HepG2 (cell line): ENCODE measurements around the gene SHISA5. TPM values are rescaled to one million over a fixed set of nuclear protein-coding genes. Genes with fewer than 3 reads are reported as not detected.

Source experiments
- AGO2 ChIP-seq: fragments of 200-400 bp; formaldehyde crosslinking; optimal IDR thresholded peaks from 2 replicates; pipeline ENCODE3; 2017; ENCODE audit warnings: mild to moderate bottlenecking, low read depth, low read length, moderate library complexity
- CHD2 ChIP-seq: IDR thresholded peaks from 2 replicates; pipeline ENCODE4 v1.6.1; 2011; ENCODE audit warnings: low read depth, low read length, improper control_type of control experiment
- DMAP1 ChIP-seq: IDR thresholded peaks from 2 replicates; pipeline ENCODE4 v1.6.1; 2016
- PLRG1 ChIP-seq: fragments of 450-650 bp; conservative IDR thresholded peaks from 2 replicates; pipeline ENCODE4 v1.6.1; 2016
- SNRNP70 ChIP-seq: fragments of 200-400 bp; formaldehyde crosslinking; IDR thresholded peaks from 2 replicates; pipeline ENCODE4 v1.6.1; 2017; ENCODE audit warnings: mild to moderate bottlenecking, low read depth, low read length, moderate library complexity
- ZNF232 ChIP-seq: sonication (generic); formaldehyde crosslinking; IDR thresholded peaks from 2 replicates; pipeline ENCODE4 v1.4.0; 2020; ENCODE audit warnings: missing genetic modification reagents, borderline replicate concordance
- ZNF547 ChIP-seq: sonication (generic); formaldehyde crosslinking; IDR thresholded peaks from 2 replicates; pipeline ENCODE4 v1.5.1; 2020; ENCODE audit warnings: mild to moderate bottlenecking, missing genetic modification reagents
- ZNF678 ChIP-seq: sonication (generic); formaldehyde crosslinking; IDR thresholded peaks from 2 replicates; pipeline ENCODE4 v1.4.0; 2020; ENCODE audit warnings: mild to moderate bottlenecking, missing genetic modification reagents
- polyA plus RNA-seq, 8 experiments: library from polyadenylated mRNA; depleted of rRNA in 3 of 8; stranded (reverse) in 7 of 8; unstranded in 1 of 8; fragments of >200 nt; fragmentation: Illumina TruSeq in 4 of 8; extraction: Trizol in 4 of 8; gene quantifications; 2 replicates each; pipeline versions ENCODE4 v1.2.1 to v1.2.3, GENCODE V29; 2011 to 2016; ENCODE audit warnings: low read depth in 4 of 8, missing spikeins in 1 of 8, mixed read lengths in 1 of 8; ENCODE audit not compliant: insufficient read depth in 1 of 8
- total RNA-seq, 5 experiments: library from RNA; depleted of rRNA; stranded (reverse); fragments of >200 nt; fragmentation: Illumina TruSeq; extraction: Trizol; gene quantifications; 2 replicates each; pipeline ENCODE4 v1.2.3, GENCODE V29; 2016; ENCODE audit warnings: low read depth in 1 of 5
- TF ChIP-seq, protein P1 (sequence below): sonication (generic); formaldehyde crosslinking; IDR thresholded peaks from 2 replicates; pipeline ENCODE4 v1.5.0; 2020; ENCODE audit warnings: missing genetic modification reagents
- TF ChIP-seq, protein P2 (sequence below): sonication (generic); formaldehyde crosslinking; IDR thresholded peaks from 2 replicates; pipeline ENCODE4 v1.5.1; 2020; ENCODE audit warnings: mild to moderate bottlenecking, missing genetic modification reagents, moderate library complexity
- TF ChIP-seq, protein P3 (sequence below): sonication (generic); formaldehyde crosslinking; IDR thresholded peaks from 2 replicates; pipeline ENCODE4 v1.4.0; 2020; ENCODE audit warnings: missing genetic modification reagents, borderline replicate concordance
- TF ChIP-seq, protein P4 (sequence below): sonication (generic); formaldehyde crosslinking; IDR thresholded peaks from 2 replicates; pipeline ENCODE4 v1.5.0; 2020; ENCODE audit warnings: mild to moderate bottlenecking, missing genetic modification reagents
- TF ChIP-seq, protein P5 (sequence below): sonication (generic); formaldehyde crosslinking; IDR thresholded peaks from 2 replicates; pipeline ENCODE4 v1.5.0; 2020; ENCODE audit warnings: missing genetic modification reagents, mild to moderate bottlenecking, borderline replicate concordance
- TF ChIP-seq, protein P6 (sequence below): sonication (generic); formaldehyde crosslinking; IDR thresholded peaks from 2 replicates; pipeline ENCODE4 v1.4.0; 2020; ENCODE audit warnings: missing genetic modification reagents

The SHISA5 gene
- total and polyA plus RNA-seq, 2 of the 13 experiments (the other 11 are each of a cell fraction or from before 2014, with no cell fraction given) = 75.8 to 91.4 TPM

DNA sequence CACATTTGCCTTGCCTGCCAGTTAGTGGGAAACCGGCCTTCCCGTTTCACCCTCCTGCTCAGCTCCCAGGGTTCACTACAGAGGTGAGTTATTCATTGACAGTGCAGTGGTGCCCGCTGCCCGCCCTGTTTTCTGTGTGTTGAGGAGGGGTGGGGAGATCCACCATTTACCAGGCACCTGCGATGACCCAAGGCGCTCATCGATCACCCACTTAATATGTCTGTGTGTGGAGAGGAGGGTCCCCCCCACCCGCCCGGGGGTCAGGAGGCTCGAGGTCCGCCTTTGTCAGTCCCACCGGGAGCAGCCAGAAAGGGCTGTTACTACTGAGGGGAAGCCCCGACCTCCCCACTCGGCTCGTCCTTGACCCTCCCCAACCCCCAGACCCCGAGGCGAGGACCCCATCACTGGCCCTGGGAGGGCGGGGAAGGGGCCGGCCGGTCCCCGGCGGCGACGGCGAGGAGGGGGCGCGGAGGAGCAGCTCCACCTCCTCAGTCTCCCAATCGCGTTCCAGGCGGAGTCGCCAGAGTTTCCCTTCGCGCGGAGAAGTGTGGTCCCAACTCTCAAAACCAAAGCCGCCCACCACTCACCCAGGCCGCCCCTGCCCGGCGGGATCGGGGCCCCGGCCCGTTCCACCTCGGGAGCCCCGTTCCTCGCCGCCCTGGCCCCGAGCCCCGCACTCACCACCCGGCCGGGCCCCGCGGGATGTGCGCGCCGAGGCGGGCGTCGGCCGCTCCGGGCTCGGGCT is 75.2 kb downstream of the SHISA5 start (continued):
- TF ChIP-seq, protein P1, sequence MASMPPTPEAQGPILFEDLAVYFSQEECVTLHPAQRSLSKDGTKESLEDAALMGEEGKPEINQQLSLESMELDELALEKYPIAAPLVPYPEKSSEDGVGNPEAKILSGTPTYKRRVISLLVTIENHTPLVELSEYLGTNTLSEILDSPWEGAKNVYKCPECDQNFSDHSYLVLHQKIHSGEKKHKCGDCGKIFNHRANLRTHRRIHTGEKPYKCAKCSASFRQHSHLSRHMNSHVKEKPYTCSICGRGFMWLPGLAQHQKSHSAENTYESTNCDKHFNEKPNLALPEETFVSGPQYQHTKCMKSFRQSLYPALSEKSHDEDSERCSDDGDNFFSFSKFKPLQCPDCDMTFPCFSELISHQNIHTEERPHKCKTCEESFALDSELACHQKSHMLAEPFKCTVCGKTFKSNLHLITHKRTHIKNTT (CRISPR knock-in tag) = no peak
- TF ChIP-seq, protein P2, sequence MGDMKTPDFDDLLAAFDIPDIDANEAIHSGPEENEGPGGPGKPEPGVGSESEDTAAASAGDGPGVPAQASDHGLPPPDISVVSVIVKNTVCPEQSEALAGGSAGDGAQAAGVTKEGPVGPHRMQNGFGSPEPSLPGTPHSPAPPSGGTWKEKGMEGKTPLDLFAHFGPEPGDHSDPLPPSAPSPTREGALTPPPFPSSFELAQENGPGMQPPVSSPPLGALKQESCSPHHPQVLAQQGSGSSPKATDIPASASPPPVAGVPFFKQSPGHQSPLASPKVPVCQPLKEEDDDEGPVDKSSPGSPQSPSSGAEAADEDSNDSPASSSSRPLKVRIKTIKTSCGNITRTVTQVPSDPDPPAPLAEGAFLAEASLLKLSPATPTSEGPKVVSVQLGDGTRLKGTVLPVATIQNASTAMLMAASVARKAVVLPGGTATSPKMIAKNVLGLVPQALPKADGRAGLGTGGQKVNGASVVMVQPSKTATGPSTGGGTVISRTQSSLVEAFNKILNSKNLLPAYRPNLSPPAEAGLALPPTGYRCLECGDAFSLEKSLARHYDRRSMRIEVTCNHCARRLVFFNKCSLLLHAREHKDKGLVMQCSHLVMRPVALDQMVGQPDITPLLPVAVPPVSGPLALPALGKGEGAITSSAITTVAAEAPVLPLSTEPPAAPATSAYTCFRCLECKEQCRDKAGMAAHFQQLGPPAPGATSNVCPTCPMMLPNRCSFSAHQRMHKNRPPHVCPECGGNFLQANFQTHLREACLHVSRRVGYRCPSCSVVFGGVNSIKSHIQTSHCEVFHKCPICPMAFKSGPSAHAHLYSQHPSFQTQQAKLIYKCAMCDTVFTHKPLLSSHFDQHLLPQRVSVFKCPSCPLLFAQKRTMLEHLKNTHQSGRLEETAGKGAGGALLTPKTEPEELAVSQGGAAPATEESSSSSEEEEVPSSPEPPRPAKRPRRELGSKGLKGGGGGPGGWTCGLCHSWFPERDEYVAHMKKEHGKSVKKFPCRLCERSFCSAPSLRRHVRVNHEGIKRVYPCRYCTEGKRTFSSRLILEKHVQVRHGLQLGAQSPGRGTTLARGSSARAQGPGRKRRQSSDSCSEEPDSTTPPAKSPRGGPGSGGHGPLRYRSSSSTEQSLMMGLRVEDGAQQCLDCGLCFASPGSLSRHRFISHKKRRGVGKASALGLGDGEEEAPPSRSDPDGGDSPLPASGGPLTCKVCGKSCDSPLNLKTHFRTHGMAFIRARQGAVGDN (CRISPR knock-in tag) = peak; percentile 67
- TF ChIP-seq DMAP1 (CRISPR knock-in tag) = no peak; the same call in 1 of the 2 replicates
- no peak for TF ChIP-seq ZNF678 (CRISPR knock-in tag)
- TF ChIP-seq, protein P3, sequence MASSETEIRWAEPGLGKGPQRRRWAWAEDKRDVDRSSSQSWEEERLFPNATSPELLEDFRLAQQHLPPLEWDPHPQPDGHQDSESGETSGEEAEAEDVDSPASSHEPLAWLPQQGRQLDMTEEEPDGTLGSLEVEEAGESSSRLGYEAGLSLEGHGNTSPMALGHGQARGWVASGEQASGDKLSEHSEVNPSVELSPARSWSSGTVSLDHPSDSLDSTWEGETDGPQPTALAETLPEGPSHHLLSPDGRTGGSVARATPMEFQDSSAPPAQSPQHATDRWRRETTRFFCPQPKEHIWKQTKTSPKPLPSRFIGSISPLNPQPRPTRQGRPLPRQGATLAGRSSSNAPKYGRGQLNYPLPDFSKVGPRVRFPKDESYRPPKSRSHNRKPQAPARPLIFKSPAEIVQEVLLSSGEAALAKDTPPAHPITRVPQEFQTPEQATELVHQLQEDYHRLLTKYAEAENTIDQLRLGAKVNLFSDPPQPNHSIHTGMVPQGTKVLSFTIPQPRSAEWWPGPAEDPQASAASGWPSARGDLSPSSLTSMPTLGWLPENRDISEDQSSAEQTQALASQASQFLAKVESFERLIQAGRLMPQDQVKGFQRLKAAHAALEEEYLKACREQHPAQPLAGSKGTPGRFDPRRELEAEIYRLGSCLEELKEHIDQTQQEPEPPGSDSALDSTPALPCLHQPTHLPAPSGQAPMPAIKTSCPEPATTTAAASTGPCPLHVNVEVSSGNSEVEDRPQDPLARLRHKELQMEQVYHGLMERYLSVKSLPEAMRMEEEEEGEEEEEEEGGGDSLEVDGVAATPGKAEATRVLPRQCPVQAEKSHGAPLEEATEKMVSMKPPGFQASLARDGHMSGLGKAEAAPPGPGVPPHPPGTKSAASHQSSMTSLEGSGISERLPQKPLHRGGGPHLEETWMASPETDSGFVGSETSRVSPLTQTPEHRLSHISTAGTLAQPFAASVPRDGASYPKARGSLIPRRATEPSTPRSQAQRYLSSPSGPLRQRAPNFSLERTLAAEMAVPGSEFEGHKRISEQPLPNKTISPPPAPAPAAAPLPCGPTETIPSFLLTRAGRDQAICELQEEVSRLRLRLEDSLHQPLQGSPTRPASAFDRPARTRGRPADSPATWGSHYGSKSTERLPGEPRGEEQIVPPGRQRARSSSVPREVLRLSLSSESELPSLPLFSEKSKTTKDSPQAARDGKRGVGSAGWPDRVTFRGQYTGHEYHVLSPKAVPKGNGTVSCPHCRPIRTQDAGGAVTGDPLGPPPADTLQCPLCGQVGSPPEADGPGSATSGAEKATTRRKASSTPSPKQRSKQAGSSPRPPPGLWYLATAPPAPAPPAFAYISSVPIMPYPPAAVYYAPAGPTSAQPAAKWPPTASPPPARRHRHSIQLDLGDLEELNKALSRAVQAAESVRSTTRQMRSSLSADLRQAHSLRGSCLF (CRISPR knock-in tag) = no peak
- no peak for TF ChIP-seq SNRNP70
- TF ChIP-seq, protein P4, sequence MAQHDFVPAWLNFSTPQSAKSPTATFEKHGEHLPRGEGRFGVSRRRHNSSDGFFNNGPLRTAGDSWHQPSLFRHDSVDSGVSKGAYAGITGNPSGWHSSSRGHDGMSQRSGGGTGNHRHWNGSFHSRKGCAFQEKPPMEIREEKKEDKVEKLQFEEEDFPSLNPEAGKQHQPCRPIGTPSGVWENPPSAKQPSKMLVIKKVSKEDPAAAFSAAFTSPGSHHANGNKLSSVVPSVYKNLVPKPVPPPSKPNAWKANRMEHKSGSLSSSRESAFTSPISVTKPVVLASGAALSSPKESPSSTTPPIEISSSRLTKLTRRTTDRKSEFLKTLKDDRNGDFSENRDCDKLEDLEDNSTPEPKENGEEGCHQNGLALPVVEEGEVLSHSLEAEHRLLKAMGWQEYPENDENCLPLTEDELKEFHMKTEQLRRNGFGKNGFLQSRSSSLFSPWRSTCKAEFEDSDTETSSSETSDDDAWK (CRISPR knock-in tag) = no peak
- TF ChIP-seq CHD2 = no peak
- TF ChIP-seq ZNF232 = peak; percentile 73; the same call in 1 of the 2 replicates
- TF ChIP-seq, protein P5, sequence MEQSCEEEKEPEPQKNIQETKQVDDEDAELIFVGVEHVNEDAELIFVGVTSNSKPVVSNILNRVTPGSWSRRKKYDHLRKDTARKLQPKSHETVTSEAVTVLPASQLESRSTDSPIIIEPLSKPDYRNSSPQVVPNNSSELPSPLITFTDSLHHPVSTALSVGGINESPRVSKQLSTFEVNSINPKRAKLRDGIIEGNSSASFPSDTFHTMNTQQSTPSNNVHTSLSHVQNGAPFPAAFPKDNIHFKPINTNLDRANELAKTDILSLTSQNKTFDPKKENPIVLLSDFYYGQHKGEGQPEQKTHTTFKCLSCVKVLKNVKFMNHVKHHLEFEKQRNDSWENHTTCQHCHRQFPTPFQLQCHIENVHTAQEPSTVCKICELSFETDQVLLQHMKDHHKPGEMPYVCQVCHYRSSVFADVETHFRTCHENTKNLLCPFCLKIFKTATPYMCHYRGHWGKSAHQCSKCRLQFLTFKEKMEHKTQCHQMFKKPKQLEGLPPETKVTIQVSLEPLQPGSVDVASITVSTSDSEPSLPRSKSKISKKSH (CRISPR knock-in tag) = no peak
- TF ChIP-seq ZNF547 = no peak
- TF ChIP-seq PLRG1 = no peak
- TF ChIP-seq, protein P6, sequence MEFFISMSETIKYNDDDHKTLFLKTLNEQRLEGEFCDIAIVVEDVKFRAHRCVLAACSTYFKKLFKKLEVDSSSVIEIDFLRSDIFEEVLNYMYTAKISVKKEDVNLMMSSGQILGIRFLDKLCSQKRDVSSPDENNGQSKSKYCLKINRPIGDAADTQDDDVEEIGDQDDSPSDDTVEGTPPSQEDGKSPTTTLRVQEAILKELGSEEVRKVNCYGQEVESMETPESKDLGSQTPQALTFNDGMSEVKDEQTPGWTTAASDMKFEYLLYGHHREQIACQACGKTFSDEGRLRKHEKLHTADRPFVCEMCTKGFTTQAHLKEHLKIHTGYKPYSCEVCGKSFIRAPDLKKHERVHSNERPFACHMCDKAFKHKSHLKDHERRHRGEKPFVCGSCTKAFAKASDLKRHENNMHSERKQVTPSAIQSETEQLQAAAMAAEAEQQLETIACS = no peak
- peak; percentile 76 for TF ChIP-seq AGO2
